Endothelial cell of umbilical vein (primary cell): ENCODE data around the gene LCT. TPM values are rescaled to one million over a fixed set of nuclear protein-coding genes. Genes with fewer than 3 reads are reported as not detected.

Experiments used
- BruUV-seq: library from RNA; stranded (reverse); fragments of 400-500 nt; replicated peaks from 2 replicates; lab custom pipeline; 2021; lab: Mats Ljungman, UMichigan
- CTCF ChIA-PET: fragments of 300-600, 350-600 bp; sonication (Branson Sonifier 250); formaldehyde crosslinking; loops from one replicate; lab custom pipeline; 2021; ENCODE audit warnings: antibody characterized with exemption, inconsistent platforms; lab: Charles Lee
- POLR2A ChIA-PET: fragments of 300-600, 350-600 bp; sonication (Branson Sonifier 250); formaldehyde crosslinking; loops from one replicate; lab custom pipeline; 2021; ENCODE audit warnings: antibody characterized with exemption, inconsistent platforms; lab: Charles Lee
- DNase-seq: peaks from one replicate; pipeline ENCODE4 v3.0.0-alpha.2; 2011; ENCODE audit warnings: low read depth, low spot score
- FAIRE-seq: peaks from 2 replicates; lab custom pipeline; 2011; peaks lifted over from hg19 to GRCh38; lab: Jason Lieb, UNC
- H2AFZ ChIP-seq: 2 replicates; pipeline ENCODE4 v1.6.0; 2012; ENCODE audit warnings: low read depth, low read length, control low read depth, inconsistent platforms
- H3K27ac ChIP-seq: 2 replicates; pipeline ENCODE4 v1.5.1; 2011; ENCODE audit warnings: low read depth, mild to moderate bottlenecking, control low read depth, low read length, moderate library complexity; ENCODE audit not compliant: insufficient read depth
- H3K27me3 ChIP-seq, 2 experiments: 2 replicates each; pipeline versions ENCODE4 v1.6.0 to v1.6.1; 2011; ENCODE audit warnings: low read length in 2 of 2, mixed read lengths in 1 of 2; ENCODE audit not compliant: control insufficient read depth in 2 of 2, insufficient read depth in 2 of 2
- H3K36me3 ChIP-seq, 2 experiments: 2 replicates in 1 of 2; 3 replicates in 1 of 2; pipeline ENCODE4 v1.5.1; 2011; ENCODE audit warnings: low read length in 2 of 2, mild to moderate bottlenecking in 1 of 2, moderate library complexity in 1 of 2; ENCODE audit not compliant: control insufficient read depth in 2 of 2, insufficient read depth in 2 of 2; ENCODE audit errors: extremely low read depth in 1 of 2
- H3K4me1 ChIP-seq: 3 replicates; pipeline ENCODE4 v1.5.1; 2011; ENCODE audit warnings: mild to moderate bottlenecking, low read length; ENCODE audit not compliant: control insufficient read depth, insufficient read depth; ENCODE audit errors: extremely low read depth
- H3K4me2 ChIP-seq: 2 replicates; pipeline ENCODE4 v1.6.1; 2011; ENCODE audit warnings: low read length, control low read depth, mixed read lengths; ENCODE audit not compliant: insufficient read depth
- H3K4me3 ChIP-seq, 3 experiments: fragments of 200-600 bp in 1 of 3; sonication (generic), shearing (Covaris generic) in 1 of 3; replicated peaks in 1 of 3; 2 replicates each; pipeline ENCODE4 v1.5.1; 2011 to 2016; ENCODE audit warnings: control low read depth in 3 of 3, low read length in 3 of 3, mild to moderate bottlenecking in 2 of 3, inconsistent platforms in 1 of 3, low read depth in 1 of 3, moderate library complexity in 1 of 3; ENCODE audit not compliant: insufficient read depth in 1 of 3
- H3K79me2 ChIP-seq: 2 replicates; pipeline ENCODE4 v1.6.0; 2012; ENCODE audit warnings: low read length, inconsistent platforms; ENCODE audit not compliant: control insufficient read depth, insufficient read depth
- H3K9ac ChIP-seq: replicated peaks from 2 replicates; pipeline ENCODE3; 2011; ENCODE audit warnings: low read length, control low read depth; ENCODE audit not compliant: insufficient read depth; ENCODE audit errors: extremely low read depth
- H3K9me1 ChIP-seq: replicated peaks from 3 replicates; pipeline ENCODE4 v1.6.0; 2011; ENCODE audit warnings: mild to moderate bottlenecking, low read length; ENCODE audit not compliant: control insufficient read depth, insufficient read depth; ENCODE audit errors: extremely low read depth
- H3K9me3 ChIP-seq: replicated peaks from 2 replicates; pipeline ENCODE4 v1.5.1; 2012; ENCODE audit warnings: low read length, inconsistent platforms; ENCODE audit not compliant: control insufficient read depth, insufficient read depth
- H4K20me1 ChIP-seq: replicated peaks from 2 replicates; pipeline ENCODE3; 2011; ENCODE audit warnings: mild to moderate bottlenecking, low read length; ENCODE audit not compliant: control insufficient read depth, insufficient read depth; ENCODE audit errors: extremely low read depth
- CTCF ChIP-seq, 2 donors: IDR thresholded peaks; 1 replicate in 1 of 2; 2 replicates in 1 of 2; pipeline ENCODE4 v1.5.1; 2011; ENCODE audit warnings: low read length in 2 of 2, mild to moderate bottlenecking in 2 of 2, moderate library complexity in 2 of 2, control low read depth in 1 of 2, inconsistent platforms in 1 of 2, low read depth in 1 of 2; ENCODE audit not compliant: insufficient read depth in 1 of 2; ENCODE audit errors: extremely low read depth in 1 of 2
- EZH2 ChIP-seq: IDR thresholded peaks from 2 replicates; pipeline ENCODE4 v1.6.1; 2012; ENCODE audit warnings: borderline replicate concordance, low read depth, mild to moderate bottlenecking, moderate library complexity, low read length, inconsistent platforms; ENCODE audit not compliant: severe bottlenecking
- FOS ChIP-seq: IDR thresholded peaks from 2 replicates; pipeline ENCODE4 v1.6.1; 2011; ENCODE audit warnings: mild to moderate bottlenecking, low read length, moderate library complexity, borderline replicate concordance; ENCODE audit not compliant: insufficient read depth
- GATA2 ChIP-seq: IDR thresholded peaks from 2 replicates; pipeline ENCODE4 v1.7.0; 2011; ENCODE audit warnings: low read depth, mild to moderate bottlenecking, moderate library complexity, mixed read lengths, low read length; ENCODE audit not compliant: insufficient read length, insufficient read depth
- JUN ChIP-seq: IDR thresholded peaks from 2 replicates; pipeline ENCODE4 v1.6.1; 2011; ENCODE audit warnings: borderline replicate concordance, low read depth; ENCODE audit not compliant: insufficient read length, insufficient read depth
- MAX ChIP-seq: IDR thresholded peaks from 2 replicates; pipeline ENCODE4 v1.6.1; 2011; ENCODE audit not compliant: insufficient read depth, insufficient read length
- MYC ChIP-seq: IDR thresholded peaks from one replicate; pipeline ENCODE4 v1.6.1; 2011; ENCODE audit warnings: mild to moderate bottlenecking, low read depth, low read length
- POLR2A ChIP-seq: IDR thresholded peaks from 2 replicates; pipeline ENCODE4 v1.6.1; 2012; ENCODE audit warnings: low read depth, mild to moderate bottlenecking, control low read depth, low read length
- POLR2AphosphoS5 ChIP-seq: IDR thresholded peaks from 2 replicates; pipeline ENCODE4 v1.6.1; 2012; ENCODE audit warnings: low read depth, mild to moderate bottlenecking, control low read depth, low read length, moderate library complexity; ENCODE audit not compliant: insufficient read depth
- dilution Hi-C: fragments of 300-500 bp; cut with MboI; formaldehyde crosslinking; loops from one replicate; pipeline ENCODE4 v1.15.0; 2019; ENCODE audit warnings: low sequenced_read_pairs; ENCODE audit not compliant: extremely low pct_ligation_motif_present
- intact Hi-C: fragments of 100-400 bp; cut with micrococcal nuclease; formaldehyde crosslinking; loops from one replicate; pipeline ENCODE4 v1.10.0; 2022
- polyA plus RNA-seq, 4 experiments: library from polyadenylated mRNA; depleted of rRNA in 3 of 4; stranded (reverse) in 3 of 4; unstranded in 1 of 4; fragments of >200 nt; gene quantifications; 2 replicates each; pipeline versions ENCODE4 v1.2.1 to v1.2.3, GENCODE V29; 2011 to 2012; ENCODE audit warnings: missing spikeins in 1 of 4
- total RNA-seq: library from RNA; stranded (reverse); gene quantifications from 2 replicates; pipeline ENCODE4 v1.2.3, GENCODE V29; 2021

LCT gene
- total and polyA plus RNA-seq, 2 donors (not counting 3 experiments of a cell fraction or from before 2014, with no cell fraction given) = 0.07 TPM; not detected in 1

GRCh38 chr2:135885709-135886108 is 48.7 kb upstream of the LCT start:
- H4K20me1 ChIP-seq = no peaks in the 10 kb centered on the region
- intact Hi-C loops = no loop called here
- H3K9ac ChIP-seq = no peak overlapping the region
- no TSS peak for BruUV-seq
- POLR2A ChIA-PET = no interaction called here
- no peak overlapping the region for H2AFZ ChIP-seq
- H3K9me1 ChIP-seq = no peaks in the 10 kb centered on the region
- H3K4me1 ChIP-seq = no peaks in the 10 kb centered on the region
- CTCF ChIA-PET = interaction anchor here (1.0 to 1.6 kb wide), 4 partner anchors 10 to 897 kb away, joined by 3 to 4 read pairs (median 3); partner anchors contain the start of gene MCM6
- no peaks in the 10 kb centered on the region for H3K9me3 ChIP-seq
- no peaks in the 10 kb centered on the region for H3K36me3 ChIP-seq
- H3K79me2 ChIP-seq = no peaks in the 10 kb centered on the region
- H3K4me2 ChIP-seq = no peak overlapping the region
- no peak overlapping the region for H3K4me3 ChIP-seq
- dilution Hi-C loops = no loop called here
- FAIRE-seq (no peak), DNase-seq (no peak)
- H3K27ac ChIP-seq = no peak overlapping the region
- TF ChIP-seq GATA2 (no peak), POLR2AphosphoS5 (no peak), MAX (no peak), MYC (no peak), JUN (no peak), FOS (no peak), CTCF (IDR thresholded peaks at IDR 0.05; ENCODE audit: extremely low read depth in 1 of 2, insufficient read depth in 1 of 2, low read depth in 1 of 2, low read length in 2 of 2) (no peak), EZH2 (no peak), POLR2A (no peak)
- peaks cover 9 to 20% of the 10 kb centered on the region in 2 experiments for H3K27me3 ChIP-seq
